ENCODE results near the gene ZFAND3.

GRCh38 chr6:38115626-38116008 is 296.1 kb downstream of the ZFAND3 start:
- TF ChIP-seq CTCF (IDR thresholded peaks at IDR 0.05) (no peak), POLR2AphosphoS5 (IDR thresholded peaks at IDR 0.05) (no peak), POLR2A (IDR thresholded peaks at IDR 0.05) (no peak)

Data from stomach (tissue), 4 donors.